Measurements from ENCODE around the gene COBL.

COBL gene

GRCh38 chr7:51325261-51325676 lies 8.7 kb upstream of the COBL start:
- no peak for DNase-seq

DNA sequence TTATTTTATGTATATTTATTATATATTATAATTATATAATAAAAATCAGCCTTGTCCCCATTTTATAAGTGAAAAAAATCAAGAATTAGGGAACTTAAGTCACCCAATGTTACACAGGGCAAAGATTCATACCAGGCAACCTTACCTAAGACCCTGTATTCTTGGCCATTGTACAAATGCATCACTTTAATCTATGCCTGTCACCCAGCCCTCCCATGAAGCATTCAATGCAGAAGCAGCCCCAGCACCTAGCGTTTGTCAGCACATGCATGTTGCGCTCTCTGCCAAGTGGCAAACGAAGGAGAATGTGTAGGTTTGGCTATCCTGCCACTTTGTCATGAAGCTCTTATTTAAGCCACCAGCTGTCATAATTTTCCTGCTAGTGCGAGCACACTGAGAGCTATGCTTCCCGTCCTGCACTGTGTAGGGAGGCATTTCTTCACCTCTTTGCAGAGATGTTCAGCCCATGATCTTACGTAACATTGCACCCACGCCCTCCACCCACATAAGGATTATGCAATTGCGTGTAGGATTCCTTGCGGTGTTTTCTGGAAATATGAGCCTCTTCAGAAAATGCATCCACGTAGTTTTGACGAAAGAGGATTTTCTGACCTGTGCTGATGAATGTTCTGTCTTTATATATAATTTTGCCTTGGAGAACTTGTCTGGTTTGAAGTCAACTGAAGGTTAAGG lies 7.7 kb upstream of the COBL start:
- no peak for DNase-seq

DNA sequence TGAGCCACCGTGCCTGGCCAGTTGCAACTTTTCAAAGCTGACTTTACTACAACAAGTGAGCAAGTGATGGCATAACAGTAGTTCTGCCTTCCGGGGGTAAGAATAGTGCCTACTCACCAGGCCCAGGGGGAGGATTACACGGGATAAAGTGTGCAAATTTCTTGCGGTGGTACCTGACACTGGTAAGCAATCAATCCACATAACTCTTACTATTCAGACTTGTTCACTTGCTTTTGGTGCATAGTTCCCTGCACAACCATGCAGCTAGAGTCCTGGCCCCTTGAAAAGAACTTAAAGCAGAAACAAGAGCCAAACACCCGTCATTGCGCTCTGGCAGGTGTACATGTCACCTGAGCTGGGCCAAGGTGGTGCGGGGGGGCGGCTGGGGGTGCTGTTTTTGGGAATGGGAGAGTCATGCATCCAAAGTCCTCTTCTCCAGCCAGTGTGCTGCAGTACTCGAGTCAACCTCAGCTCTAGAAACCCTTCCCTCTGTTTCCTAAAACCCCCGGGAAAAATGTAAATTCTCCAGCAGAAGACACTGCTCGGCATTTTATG lies 5.4 kb upstream of the COBL start:
- no peak for DNase-seq

DNA sequence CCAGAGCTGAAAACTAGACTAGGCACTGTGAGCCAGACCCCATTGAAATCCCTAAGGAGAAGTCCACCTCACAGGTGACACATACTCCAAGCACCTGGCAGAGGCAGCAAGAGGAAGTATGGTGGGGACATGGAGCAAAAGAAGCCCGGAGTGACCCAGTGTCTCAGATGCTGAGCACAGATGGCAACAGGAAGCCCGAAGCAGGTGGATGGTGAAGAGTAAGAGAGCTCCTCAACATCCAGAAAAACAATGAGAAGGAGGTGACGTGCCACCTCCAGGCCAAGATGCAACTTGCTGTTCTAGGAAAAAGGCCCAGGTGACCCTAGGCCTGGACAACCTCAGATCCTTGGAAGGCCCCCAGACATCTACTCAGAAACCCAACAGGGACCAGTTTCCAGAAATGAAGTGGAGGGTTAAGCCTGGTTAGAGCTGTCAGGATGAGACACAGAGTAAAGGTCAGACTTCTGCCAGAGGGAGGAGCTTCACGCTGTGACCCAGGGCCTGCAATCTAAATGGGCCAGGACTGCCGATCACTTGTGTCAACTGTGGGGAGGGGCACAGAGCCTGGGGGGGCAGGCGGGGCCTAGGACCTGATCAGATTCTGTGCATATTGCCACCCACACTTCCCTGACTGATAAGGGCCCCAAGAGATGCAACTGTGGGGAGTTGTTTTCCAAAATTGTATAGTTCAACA lies 2.4 kb upstream of the COBL start:
- DNase-seq, result no peak

DNA sequence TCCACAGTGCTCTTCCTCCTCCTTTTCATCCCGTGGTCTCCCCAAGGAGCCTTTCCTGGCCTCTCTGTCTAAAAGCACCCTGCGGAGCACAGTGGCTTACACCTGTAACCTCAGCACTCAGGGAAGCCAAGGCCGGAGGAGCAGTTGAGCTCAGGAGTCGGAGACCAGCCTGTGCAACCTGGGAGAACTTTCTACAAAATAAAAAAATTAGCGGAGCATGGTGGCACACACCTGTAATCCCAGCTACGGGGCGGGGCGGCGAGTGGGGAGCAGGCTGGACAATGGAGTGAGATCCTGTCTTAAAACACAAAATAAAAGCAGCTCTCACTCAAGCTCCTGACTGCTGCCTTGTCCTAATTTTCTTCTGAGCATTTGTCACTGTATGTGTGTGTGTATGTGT lies 1.4 kb upstream of the COBL start:
- no peak for DNase-seq

GRCh38 chr7:51317582-51317910 lies 937 bp upstream of the COBL start:
- no peak for DNase-seq

GRCh38 chr7:51316262-51316665 lies 345 bp downstream of the COBL start:
- DNase-seq, result no peak

GRCh38 chr7:51315393-51316261 lies 982 bp downstream of the COBL start:
- no peak for DNase-seq

GRCh38 chr7:51314726-51315125 lies 1.9 kb downstream of the COBL start:
- DNase-seq, result no peak

DNA sequence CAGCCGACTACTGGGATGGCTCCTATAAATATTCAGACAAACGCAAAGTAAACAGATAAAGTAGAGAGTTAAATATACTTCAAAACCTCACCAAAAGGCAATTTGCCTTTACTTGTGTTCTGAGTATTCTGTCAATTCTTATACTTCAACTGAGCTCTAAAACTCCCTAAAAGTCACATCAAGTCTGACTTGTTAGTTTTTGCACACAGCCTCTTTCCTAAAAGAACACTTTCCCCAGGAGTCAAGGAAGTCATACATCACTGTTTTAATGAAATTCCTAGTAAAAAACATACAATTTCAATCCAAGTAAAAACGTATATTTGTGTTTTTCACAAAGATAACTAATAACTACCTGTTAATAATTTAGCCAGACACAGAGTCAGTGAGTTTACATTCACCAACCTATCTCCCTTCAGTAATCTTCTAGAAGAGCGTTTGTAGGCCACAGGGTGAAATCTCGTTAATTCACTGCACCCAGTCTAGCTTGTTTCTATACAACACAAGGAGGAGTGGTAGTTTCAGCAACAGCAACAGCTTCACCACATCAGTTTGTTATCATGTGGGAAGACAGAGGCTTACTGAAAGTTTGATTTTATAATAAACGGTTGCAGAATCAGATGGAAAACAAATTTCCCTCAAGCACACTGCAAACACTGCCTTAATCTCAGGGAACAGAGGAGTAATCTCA lies 2.7 kb downstream of the COBL start:
- no peak for DNase-seq

DNA sequence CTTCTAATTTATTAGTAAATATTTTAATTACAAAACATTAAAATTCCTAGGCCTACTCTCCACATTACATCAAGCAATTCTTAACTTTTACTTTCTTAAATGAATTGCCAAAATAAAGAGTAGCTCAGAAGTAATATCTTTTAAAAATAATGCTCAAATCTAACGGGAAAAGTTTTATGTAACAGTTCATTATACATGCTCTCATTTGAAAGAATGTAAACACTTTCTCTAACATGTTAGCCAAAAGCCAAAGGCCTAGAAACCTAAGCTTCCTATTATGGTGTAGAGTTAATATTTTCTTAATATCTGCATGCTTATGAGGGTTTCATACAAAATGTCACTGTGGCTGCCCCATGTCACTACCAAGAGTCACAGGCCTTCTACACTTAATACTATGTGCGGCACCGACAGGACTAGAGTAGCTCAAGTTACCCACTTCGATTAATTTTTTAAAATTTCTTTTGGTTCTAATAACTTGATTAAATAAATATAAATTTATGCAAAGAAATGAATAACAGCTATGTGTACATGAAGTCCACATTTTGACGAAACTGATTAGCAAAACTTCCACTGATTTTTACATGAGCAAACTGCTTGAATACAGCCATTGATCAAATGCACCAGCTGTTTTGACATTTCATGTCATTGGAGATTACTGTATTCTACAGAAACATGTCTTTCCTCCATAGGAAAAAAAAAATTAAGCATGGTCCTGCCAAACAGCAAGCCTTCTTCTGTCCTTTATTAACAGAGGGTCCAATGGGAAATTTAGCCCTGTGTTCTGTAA lies 3.5 kb downstream of the COBL start:
- no peak for DNase-seq

DNA sequence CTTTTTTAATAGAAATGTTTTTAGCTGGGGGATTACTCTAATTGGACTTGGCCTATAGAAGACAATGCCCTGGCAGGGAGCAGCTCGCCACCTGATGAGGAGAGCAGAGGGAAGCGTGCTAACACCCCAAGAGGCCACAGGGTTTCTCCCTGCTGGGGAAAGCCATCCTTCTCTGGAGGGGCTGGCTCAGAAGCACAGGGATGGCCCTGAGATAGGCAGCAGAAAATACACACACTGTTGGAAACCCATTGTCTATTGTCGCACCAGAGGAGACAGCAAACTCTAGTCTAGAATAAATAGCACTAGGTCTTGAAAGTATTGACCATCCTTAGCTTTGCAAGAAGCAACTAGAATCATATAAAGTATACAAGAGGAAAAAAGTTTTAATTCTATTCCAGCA lies 5.4 kb downstream of the COBL start:
- no peak for DNase-seq

DNA sequence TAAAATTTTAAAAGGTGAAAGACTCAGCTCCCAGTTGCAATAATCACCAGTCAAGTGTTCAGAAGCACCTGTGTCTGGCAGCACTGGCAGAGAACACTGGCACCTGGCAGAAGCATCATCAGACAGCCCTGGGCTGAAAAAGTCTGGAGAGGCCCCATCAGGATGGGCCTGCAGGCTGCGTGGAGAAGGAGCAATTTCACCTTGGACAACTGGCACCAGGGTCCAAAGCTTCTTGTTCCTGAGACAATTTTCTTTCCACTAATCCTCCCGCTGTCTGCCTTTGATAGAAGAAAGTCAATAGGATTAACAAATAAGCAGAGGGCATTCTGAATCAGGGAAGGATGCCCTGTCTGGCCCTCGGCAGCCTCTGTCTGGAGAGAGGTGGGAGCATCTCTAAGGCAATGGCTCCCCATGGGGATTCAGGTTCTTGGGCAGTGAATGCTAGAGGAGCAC lies 6.5 kb downstream of the COBL start:
- DNase-seq, result no peak

GRCh38 chr7:51309361-51310130 lies 7.1 kb downstream of the COBL start:
- no peak for DNase-seq

- DNase-seq, result no peak
These were observed 7.9 kb downstream of the COBL start for GRCh38 chr7:51308696-51309095.

DNA sequence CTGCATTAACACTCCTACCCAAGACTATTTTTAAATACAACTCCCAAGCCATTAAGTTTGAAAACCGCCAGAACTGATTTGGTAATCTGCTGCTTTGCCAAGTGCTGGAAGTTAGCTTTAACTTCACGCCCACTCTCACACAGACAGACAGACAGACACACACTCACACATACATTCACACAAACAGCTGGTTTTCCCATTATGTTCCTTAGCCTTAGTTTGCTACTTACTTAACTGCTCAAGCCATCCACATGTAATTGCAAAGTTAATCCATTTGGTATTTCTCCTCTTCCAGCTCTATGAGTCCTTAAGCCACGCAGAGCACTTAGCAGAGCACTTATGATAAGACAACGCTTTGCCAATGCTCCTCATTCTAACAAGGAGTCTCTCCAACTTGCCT lies 8.3 kb downstream of the COBL start:
- no peak for DNase-seq

GRCh38 chr7:51307651-51308210 lies 8.9 kb downstream of the COBL start:
- no peak for DNase-seq

DNA sequence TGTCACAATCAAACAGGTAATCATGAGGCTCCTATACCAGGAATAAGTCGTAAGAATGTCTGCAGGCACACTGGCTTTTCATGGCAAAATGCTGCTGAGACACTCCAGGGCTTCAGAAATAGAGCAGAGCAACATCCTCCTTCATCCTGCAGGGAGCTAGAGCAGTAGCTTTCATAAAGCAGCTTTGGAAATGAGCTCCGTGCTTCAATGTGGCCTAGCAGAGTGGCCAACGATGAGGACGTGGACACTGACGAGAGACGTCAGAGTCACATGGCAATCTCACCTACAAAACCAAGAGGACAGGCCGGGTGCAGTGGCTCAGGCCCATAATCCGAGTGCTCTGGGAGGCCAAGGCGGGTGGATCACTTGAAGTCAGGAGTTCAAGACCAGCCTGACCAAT lies 9.8 kb downstream of the COBL start:
- DNase-seq, result no peak

DNA sequence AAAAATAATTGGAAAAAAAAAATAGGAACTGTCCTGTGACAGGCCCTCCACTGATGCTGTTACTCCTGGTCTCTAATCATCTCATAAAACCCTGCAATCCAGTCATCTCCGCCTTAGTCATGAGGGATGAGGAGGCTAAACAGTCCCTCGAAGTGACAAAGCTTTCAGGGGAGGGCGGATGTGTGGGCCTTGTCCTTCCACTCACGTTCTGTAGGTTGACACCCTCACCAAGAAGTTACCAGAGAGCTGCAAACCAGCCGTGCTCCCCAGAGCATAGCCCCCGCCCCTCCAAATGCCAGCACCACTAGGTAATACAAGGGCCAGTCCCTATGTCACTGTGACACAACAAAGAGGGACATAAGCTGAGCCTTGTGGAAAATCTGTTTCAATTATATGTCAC lies 11.9 kb downstream of the COBL start:
- DNase-seq, result no peak

DNA sequence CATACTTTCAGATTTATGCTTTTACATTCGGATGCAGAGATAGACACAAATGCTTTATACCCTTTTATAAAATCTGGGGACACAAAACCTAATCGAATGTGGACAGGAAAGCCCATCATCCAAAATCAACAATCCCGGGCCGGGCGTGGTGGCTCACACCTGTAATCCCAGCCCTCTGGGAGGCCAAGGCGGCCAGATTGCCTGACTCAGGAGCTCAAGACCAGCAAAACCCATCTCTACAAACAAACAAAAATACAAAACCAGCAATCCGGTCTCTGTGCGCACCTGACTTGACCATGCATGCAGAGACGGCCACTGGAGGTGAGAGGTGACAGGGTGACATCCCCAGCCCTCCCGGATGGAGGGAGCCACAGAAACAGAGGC lies 13.5 kb downstream of the COBL start:
- no peak for DNase-seq

GRCh38 chr7:51301806-51302205 lies 14.8 kb downstream of the COBL start:
- no peak for DNase-seq
